Activated T-cell treated with anti-CD3 and anti-CD28 coated beads for 4 hours (primary cell): ENCODE results near the gene STARD3.
A peak's percentile ranks its signal among the peaks of the same experiment; 100 is the strongest.

ENCODE experiments used
- DNase-seq: peaks from one replicate; pipeline ENCODE4 v3.0.0-alpha.2; 2020

STARD3 gene

DNA sequence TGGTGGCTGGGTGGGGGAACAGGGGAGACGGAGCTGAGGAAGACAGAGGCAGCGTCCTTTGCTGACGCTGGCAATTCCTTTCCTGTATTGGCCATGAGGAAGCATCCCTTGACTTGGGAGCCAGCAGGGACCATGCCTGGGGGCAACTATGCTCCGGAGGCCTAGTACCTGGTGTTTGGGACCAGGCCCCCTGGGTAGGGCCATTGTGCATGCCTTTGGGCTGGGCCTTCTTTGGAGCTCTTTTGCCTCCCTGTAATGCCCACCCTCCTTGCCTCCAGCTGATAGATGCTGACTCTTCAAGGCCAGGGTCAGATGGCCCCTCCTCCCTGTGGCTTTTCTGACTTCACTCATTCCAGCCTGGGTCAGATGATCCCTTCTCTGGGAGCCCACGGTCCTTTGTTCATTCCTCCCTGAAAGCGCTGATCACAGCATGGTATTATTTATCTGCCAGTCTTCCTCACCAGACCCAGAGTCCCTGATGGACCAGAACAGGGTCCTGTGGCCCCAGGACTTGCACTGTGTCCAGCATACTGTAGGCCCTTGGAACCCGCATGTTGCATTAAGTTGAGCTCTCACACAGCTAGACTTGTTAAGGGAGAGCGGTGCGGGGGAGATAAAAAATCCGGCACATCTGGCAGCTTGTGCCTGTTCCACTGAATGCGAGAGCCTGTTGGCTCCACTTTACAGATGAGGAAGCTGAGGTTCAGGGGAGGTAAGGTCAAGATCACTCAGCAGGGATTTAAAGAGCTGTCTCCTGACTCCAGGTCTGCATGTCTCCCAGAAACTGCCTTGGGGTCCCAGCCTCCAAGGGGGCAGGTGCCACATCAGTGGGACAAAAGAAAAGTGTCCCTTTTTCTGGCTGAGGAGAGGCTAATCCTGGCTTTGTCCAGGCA lies 2.9 kb downstream of the STARD3 start:
- no peak for DNase-seq

DNA sequence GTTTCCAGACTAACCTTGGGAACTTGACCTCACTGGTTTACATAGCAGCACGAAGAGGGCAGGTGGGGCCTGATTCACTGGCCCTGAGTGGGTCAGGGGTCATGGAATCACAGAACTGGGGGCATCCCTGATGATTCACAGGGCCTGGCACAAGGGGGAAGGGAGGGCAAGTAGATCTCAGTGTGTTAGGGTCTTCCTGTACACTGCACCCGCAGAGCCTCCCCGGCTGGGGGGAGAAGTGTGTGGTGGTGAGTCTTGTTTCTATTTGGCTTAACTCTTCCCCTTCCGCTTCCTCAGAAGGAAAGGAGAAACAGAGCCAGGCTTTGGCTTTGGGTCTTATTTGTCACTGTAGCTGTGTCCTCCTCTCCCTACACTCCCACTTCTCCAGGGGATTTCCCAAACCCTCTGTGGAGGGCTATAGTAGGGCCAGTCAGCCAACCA lies 3.7 kb downstream of the STARD3 start:
- no peak for DNase-seq

- no peak for DNase-seq
Measured at GRCh38 chr17:39641097-39641496, 4.2 kb downstream of the STARD3 start.

- no peak for DNase-seq
Measured at GRCh38 chr17:39641883-39642282, 4.9 kb downstream of the STARD3 start.

- no peak for DNase-seq
Measured at GRCh38 chr17:39642291-39643074, 5.5 kb downstream of the STARD3 start.

DNA sequence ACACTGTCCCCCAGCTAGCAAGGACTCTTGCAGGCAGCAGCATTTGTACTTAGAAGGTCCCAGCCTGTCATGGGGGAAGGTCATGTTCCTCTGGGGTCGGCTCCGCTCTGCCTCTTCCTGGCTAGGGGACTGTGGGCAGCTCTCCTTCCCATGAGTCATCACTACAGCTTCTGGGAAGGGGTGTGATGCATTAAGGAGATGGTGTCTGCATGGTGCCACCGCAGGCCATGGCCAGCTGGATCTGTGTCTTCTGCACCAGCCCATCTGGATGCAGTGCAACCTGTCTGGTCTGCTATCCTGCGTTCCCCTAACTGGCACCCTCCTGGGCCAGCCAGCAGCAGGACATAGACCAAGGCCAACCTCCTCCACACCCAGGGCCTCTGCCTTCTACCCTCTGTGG lies 6.3 kb downstream of the STARD3 start:
- DNase-seq: no peak

- DNase-seq: no peak
Measured at GRCh38 chr17:39647256-39647655, 10.3 kb downstream of the STARD3 start.

GRCh38 chr17:39648616-39649366 lies 11.8 kb downstream of the STARD3 start:
- no peak for DNase-seq

GRCh38 chr17:39650121-39650579 lies 13.2 kb downstream of the STARD3 start:
- DNase-seq: no peak

DNA sequence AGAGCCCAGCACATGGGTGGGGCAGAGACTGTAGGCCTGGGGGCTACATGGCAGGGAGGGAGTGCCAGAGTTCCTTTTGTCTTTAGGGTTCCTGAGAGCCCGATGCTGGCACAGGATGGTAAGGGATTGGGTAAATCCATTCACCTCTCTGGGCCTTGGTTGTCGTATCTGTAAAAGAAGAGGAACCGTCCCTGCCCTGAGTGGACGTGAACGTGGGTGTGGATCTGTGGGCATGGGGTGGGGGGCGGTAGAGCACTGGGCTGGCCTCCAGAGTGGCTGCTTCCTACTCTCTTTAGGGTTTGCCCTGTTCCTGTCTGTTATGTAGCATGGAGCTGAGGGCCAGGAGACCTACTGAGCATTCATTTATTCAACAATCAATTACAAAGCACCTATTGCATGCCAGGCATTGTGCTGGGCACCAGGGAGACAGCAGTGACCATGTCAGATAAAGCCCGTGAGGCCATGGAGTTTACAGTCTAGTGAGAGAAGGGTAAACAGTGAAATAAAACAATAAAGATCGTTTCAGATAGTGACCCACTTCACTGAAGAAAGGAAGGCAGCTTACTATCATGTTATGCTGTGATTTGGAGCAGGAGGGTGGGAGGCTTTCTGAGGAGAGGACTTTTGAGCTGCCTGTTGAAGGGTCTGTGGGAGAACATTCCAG lies 15.1 kb downstream of the STARD3 start:
- DNase-seq: no peak

DNA sequence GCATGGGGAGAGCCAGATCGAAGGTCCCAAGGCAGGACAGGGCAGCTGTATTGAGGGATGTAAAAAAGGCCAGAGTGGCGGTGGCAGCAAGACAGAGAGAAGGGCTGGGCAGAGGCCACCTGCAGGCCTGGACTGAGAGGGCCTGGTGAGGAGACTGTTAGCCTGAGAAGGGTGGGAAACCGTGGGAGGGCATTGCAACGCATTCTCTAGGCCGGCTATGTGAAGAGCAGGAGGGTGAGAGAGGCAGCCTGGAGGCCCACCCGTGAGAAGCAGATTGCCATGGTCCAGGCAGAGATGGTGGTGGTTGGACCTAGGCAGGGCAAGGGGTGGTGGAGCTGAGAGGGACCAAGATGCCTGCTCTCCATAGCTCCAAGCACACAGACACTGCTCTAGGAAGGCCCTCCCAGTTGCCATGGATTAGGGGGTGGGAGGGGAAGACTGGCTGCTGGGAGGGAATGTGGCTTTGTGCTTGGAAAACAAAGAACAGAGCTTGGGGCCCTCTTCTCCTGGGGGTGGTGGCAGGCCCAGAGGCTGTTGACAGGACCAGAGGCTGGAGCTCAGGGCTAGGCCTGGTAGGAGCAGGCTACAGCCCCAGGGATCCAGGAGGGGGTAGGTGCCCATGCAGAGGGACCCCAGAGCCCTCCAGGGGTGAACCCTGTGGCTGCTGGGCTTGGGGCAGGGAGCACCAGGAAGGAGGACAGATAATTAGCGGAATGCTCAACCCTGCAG lies 15.8 kb downstream of the STARD3 start:
- DNase-seq: no peak

DNA sequence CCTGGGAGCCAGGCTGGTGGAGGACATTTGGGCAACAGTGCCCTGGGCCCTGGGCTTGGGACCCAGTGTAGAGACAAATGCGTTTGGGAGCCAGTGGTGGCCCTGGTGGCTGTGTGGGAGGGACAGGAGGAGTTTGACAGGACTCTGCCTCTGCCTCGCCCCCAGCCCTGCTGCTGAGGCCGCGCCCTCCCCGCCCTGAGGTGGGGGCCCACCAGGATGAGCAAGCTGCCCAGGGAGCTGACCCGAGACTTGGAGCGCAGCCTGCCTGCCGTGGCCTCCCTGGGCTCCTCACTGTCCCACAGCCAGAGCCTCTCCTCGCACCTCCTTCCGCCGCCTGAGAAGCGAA lies 16.3 kb downstream of the STARD3 start:
- DNase-seq: no peak

DNA sequence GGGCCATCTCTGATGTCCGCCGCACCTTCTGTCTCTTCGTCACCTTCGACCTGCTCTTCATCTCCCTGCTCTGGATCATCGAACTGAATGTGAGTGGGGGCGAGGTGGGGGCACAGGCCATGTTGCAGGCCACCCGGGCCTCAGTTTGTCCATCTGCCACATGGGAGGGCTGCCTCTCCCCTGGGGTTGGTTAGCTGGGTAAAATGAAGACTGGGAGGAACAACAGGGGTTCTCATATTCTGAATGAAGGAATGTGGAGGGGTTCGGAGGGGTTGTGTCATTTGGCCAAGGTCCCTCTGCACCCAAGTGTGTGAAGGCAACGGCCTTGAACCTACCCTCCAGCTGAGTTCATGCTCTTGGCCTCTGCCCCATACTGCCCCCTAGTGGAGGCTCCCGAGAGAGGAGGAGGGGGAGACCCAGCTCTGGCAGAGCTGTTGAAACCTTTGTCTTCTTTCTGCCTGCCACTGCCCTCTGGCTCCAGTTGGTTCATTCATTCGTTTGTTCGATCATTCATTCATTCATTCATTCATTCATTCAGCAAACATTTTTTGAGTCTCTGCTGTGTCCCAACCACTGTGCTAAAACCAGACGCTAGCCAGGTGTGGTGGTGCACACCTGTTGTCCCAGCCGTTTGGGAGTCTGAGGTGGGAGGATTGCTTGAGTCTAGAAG lies 16.9 kb downstream of the STARD3 start:
- peak; percentile 72 for DNase-seq

- no peak for DNase-seq
Measured at GRCh38 chr17:39655105-39655504, 18.2 kb downstream of the STARD3 start.

GRCh38 chr17:39658346-39658745 lies 21.4 kb downstream of the STARD3 start:
- DNase-seq: no peak

GRCh38 chr17:39658760-39659159 lies 21.8 kb downstream of the STARD3 start:
- DNase-seq: no peak

DNA sequence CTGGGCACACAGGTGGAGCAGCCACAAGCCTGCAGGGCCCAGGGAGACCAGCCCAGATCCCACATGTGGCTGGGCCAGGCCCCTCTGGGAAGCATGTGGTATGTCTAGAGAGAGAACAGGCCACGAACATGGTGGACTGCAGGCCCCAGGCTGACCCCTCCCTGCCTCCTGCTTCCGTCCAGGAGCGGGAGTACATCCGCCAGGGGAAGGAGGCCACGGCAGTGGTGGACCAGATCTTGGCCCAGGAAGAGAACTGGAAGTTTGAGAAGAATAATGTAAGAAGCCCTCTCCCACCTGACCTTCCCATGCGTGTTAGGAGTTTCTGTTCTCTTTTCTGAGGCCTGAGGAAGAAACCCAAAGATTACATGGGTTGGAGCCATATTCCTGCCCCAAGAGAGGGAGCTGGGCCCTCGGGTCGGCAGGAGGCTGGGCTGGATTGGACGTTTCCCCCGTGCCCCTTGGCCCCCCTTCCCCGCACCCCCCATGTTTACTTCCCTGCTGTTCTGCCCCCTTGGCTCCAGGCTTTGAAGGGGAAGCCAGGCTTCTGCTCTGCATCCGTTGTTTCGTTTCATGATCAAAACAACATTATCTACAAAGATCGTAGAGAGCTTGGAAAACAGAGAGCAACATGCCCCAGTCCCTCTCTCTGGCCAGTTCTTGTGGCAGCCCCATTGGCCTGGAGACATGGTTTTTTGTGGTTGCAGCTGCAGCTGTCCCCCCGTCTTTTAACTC lies 22.5 kb downstream of the STARD3 start:
- no peak for DNase-seq

GRCh38 chr17:39660011-39660360 lies 23.0 kb downstream of the STARD3 start:
- no peak for DNase-seq

DNA sequence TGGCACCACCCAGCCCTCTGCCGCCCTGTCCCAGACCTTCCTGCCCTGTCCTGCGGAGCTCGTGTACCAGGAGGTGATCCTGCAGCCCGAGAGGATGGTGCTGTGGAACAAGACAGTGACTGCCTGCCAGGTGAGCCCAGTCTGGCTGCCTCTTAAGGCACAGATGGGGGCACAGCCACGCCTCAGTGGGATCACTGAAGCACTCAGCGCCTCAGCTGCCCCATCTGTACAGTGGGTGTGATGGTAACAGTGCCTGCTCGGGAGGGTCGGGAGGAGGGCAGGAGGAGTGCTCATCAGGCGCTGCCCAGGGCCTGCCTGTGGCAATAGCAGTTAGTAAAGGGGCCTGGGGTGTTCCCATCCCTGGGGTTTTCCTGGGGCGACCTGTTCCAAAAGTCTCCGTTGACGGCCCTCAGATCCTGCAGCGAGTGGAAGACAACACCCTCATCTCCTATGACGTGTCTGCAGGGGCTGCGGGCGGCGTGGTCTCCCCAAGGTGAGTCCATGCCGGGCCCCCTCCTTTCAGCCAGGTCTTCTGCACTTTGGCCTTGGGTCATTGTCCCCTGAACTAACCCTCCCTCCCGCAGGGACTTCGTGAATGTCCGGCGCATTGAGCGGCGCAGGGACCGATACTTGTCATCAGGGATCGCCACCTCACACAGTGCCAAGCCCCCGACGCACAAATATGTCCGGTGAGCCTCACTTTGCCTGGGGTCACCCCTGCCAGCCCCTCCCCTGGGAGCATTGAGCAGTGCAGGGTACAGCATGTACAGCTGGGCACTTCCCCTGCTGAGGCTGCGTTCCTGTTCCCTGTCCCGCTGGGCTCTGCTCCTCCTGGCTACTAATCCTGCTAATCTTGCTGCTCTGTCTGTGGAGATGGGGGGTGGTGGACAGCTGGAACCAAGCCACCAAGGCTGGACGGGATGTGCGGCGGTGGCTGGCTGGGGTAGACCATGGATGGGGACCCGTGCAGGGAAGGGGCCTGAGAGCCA lies 23.7 kb downstream of the STARD3 start:
- no peak for DNase-seq
